Hematopoietic multipotent progenitor cell (in vitro differentiated cells): Measurements from ENCODE around the gene MEAF6. TPM values are rescaled to one million over a fixed set of nuclear protein-coding genes. Genes with fewer than 3 reads are reported as not detected.

Experiments
- DNase-seq, 3 donors: peaks; one replicate each; pipeline ENCODE4 v3.0.0-alpha.2; 2011 to 2015; ENCODE audit warnings: low read depth in 2 of 3, low spot score in 2 of 3
- total RNA-seq: library from RNA; depleted of rRNA; stranded (reverse); fragments of >200 nt; gene quantifications from one replicate; pipeline ENCODE4 v1.2.3, GENCODE V29; 2012

The MEAF6 gene
- total RNA-seq, 1 donor, result 31.0 TPM

DNA sequence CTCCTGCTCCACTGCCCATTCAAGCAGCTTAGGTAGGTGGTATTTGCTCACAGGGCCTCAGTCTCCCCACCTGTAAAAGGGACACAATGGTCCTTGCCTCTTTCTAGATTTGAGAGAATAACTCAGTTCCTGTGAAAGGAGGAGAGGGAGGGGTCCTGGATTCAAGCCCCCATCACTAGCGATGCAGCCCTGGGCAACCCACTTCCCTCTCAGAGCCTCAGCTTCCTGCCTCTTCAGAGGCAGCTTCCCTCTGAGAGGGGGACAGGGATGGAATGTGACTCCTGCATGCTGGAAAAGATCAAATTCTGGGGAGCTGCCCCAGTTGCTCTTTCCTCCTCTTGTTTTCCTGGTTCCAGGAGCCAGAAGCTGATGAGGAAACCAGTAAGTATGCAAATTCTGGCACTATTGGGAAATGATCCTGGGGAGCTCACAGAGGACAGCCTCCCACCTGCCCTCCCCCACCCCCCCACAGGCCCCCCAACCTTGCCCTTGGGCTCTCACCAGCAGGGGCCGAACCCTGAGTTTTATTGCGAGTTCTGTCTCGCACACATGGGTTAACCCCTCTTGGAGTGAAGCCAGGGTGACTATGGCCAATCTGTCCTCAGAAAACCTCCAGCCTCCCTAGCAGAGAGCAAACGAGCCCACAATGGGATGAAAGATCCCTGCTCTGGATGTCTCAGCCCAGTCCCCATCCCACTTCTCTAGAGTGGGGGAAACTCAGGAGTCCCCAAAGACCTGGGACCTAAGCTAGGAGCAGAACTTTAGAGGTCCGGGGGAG lies 28.5 kb downstream of the MEAF6 start:
- DNase-seq, result no peak

DNA sequence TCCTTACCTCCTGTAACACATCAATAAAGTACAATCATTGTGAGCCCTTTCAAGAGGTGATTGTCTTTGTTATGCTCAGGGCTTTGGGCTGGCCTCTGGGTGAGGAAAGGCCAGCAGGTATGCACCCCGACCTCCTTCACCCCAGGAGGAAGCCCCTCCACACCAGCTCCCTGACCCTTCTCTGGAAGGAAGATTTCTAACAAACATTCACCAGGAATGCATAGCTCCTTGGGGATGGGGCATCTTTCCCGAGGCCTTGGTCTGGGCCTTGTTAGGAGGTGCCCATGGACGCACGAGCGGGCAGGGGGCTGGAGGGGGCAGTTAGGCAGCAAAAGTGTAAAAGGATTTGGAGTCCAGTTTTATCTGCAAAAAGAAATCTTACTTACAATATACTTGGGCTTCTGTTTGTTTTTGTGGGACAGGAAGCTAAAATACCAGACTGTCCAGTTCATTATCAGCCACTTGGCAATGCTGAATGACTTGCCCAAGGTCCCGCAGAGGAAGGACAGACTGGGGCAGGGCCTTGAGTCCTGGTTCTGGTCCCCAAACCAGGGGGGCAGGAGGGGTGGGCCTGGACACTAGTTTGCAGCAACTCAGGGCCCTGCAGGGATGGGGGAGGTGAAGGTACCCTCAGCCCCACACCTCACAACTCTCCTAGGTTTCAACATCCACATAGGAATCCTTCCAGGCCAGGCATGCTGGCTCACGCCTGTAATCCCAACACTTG lies 30.1 kb downstream of the MEAF6 start:
- no peak for DNase-seq

DNA sequence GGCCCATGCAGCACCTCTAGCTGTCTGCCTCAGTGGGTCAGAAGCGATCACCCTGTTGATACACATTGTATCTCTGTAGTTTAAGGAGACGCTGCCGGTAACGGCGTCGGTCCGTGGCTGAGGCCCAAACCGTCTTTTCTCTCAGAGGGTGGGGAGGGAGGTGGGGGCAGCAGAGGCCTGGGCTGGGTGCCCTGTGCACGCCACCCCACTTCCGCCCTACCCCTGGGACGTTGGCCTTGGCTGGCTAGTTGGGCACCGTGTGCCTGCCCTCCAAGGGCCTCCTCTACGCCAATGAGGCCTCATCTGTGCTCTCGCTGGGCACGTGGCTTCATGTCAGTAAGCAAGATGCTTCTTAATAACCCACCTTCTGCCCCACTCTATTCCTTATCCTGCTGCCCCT lies 30.8 kb downstream of the MEAF6 start:
- DNase-seq, result no peak

DNA sequence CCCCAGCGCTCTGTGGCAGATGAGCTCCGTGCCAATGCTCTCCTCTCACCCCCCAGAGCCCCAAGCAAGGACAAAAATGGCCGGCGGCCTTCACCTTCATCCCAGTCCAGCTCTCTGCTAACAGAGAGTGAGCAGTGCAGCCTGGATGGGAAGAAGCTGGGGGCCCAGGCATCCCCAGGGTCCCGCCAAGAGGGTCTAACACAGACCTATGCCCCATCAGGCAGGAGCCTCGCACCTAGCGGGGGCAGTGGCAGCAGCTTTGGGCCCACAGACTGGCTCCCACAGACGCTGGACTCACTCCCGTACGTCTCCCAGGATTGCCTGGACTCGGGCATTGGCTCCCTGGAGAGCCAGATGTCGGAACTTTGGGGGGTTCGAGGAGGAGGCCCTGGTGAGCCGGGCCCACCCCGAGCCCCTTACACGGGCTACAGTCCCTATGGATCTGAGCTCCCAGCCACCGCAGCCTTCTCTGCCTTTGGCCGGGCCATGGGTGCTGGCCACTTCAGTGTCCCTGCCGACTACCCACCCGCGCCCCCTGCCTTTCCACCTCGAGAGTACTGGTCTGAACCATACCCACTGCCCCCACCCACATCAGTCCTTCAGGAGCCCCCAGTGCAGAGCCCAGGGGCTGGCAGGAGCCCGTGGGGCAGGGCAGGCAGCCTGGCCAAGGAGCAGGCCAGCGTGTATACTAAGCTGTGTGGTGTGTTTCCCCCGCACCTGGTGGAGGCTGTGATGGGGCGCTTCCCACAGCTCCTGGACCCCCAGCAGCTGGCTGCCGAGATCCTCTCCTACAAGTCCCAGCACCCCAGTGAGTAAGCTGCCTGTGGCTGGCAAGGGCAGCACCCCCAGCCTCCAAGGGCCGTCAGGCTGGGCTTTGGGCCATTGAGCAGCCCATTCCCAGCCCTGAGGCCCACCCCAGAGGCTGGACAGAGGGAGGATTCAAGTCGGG lies 31.5 kb downstream of the MEAF6 start:
- no peak for DNase-seq

DNA sequence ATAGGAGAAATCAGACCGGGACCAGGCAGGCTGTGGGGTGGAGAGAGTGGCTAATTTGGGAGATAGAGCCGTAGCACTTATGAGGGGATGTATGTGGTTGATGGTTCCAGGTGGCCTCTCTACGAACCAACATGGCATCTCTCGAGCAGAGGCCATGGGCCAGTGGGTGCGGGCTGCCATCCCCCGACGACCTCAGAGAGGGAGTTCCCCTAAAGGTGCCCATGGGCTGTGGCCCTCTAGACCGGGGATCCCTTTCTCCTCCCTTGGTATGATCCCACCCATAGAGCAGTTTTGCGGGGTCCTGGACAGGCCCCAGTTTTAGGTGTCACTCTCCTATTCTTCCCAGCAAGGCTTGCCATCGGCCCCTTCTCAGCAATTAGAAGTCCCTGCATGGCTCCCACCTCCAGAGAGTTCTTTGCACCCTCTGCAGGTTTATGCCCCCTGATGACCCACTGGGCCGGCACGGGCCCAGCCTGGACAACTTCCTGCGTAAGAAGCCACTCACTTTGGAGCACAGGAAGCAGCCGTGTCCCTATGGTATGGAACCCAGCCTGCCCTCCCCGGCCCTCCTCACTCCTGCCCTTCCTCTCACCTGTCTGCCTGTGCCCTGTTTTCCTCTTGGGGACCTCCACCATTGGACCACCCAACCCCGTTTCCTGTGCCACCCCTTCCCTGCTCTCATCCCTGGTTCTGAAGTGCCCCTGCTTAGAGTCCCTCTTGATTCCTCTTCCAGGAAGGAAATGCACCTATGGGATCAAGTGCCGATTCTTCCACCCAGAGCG lies 32.4 kb downstream of the MEAF6 start:
- no peak for DNase-seq

DNA sequence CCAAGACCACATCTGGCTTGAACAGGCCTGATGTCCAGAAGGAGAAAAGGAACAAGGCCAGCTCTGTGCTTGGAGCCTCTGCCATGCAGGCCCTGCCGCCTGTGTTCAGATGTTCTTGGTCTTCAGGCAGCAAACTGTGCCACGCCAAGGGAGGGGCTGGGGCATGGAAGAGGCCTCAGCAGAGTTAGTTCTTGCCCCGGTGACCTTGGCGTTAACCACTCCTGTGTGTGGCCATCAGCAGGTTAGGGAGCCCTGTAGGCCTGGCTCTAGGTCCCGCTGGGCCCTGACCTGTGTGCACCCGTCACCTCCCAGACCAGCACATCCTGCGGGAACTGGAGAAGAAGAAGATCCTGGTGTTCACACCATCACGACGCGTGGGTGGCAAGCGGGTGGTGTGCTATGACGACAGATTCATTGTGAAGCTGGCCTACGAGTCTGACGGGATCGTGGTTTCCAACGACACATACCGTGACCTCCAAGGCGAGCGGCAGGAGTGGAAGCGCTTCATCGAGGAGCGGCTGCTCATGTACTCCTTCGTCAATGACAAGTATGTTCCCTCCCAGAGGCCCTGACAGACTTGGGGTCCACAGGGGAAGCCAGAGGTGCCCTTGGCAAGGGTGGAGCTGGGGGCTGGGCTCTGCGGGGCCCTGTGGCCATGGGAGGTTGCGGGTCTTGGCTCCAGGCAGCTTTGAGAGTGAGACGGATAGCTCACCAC lies 33.1 kb downstream of the MEAF6 start:
- no peak for DNase-seq

DNA sequence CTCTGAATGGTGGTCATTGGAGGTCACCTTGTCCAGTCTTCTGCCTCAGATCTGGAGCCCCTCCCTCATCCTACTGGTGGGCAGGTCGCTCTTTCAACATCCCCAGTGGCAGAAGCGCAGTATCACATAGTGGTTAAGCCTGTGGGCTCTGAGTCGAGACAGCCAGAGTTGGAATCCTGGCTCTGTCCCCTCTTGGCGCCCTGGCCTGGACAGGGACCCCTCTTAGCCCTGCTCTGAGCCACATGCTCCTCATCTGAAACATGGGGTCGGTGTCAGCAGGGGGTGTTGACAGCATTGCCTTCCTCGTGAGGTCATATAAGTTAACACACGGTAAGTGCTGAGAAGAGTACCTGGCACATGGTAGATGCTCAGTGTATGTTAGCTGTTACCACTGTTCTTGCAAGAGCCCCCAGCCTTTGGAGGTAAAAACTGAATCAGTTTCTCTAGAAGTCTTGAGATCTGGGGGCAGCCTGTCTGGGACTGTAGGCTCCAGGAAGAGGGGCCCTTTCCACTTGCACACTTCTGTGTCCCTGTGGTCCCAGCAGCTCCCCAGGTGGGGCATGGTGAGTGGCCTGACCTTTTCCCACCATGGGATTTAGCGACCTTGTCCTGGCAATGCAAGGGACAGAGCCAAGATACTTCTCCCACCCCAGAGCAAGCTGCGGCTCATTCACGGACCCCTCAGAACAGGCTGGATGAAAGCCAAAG lies 33.8 kb downstream of the MEAF6 start:
- DNase-seq, result no peak

DNA sequence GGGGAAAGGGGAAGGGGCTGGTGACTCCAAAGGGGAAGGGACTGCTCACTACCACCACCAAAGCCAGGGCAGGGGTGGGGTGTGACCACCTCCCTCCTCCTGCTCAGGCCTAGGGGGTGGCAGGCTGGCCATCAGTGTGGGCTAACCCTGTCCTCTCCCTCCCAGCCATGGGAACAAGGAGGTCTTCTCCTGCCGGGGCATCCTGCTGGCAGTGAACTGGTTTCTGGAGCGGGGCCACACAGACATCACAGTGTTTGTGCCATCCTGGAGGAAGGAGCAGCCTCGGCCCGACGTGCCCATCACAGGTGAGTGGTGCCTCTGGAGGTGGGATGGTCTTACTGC lies 34.5 kb downstream of the MEAF6 start:
- DNase-seq, result no peak

DNA sequence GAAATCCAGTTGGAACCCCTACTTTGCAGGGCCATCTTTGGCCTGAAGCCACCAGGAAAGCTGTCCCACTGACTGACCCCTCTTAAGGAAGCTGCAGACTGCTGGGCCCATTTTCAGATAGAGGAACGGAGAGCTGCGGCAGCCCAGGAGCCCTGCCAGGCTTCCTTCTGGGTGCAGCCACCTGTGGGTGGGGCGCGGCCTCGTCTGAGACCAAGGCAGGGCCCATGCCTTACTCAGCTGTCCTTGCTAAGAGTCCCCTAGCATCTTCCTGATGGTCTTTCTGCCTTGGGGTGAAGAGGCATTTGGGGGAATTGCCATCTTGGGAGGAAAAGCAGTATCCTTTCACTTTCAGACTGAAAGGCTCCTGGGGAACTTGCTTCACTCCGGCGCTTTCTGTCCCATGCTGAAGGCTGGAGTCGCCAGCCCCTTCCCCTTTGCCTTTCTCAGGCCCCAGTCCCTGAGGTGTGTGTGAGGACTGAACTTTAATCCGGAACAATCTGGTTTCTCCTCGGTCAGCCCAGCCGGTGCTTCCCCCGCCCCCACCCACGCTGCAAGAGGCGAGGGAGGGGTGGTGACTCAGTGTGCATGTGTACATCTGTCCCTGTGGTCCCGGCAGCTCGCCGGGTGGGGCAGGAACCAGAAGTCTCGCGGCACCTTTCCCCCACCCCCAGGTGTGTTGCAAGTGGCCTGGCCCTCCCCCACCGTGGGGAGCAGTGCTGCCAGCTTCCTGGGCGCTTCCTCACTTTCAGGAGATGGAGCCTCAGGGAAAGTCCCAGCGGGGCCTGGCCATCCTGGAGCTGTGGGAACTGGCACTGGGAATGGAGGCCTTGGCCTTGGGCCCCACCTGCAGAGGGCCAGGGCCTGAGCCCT lies 35.1 kb downstream of the MEAF6 start:
- DNase-seq, result peak in 2 of 3 donors; percentile 82 to 86

DNA sequence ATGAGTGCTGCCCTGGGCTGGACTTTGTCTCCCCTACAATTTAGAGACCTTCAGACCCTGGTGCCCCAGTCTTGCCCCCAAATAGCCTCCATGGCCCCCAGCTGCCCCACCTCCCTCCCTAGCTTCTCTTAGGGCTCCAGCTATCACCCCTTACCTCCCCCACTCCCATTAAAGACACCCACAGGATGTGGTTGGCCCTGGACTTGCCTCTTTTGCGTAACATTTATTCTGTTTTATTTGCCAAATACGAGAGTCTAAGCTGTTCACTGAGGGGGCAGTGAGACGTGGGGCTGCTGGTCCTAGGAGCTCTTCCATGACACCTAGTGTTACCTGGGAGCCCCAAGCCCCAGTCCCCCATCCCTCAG lies 35.7 kb downstream of the MEAF6 start:
- no peak for DNase-seq

DNA sequence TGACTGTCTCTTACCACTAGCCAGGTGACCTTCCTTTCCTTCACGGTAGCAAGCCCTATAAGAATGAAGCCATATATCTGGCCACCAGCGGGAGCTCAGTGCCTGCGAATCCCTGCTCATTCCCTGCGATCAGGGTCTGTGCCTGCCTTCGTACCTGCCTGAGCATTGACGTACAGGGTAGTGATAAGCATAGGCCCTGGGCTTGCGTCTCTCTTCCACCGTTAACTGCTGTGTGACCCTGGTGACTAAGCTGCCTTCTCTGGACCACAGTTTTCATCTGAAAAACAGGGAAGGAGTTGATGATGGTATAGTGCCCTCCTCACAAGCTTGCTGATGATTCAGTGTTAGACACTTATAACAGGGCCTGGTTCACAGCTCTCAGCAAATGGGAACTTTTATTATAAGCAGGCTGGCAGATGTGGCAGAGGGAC lies 36.1 kb downstream of the MEAF6 start:
- DNase-seq, result no peak

DNA sequence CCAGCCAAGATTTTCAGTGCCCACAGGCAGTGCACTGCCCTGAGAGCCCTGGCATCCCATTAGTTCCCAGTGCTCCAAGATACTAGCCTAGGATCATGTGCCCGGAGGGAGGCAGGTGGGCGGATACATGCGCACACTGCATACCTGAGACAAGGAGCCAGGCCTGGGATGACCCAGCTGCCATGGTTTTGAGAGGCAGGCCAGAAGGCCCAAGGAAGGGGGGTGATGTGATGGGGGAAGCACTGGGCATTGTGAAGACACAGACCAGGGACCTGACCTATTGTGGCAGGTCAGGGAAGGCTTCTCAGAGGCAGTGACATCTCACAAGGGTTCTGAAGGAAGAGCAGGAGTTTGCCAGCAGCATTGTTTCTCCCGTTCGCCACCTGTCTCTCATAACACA lies 36.6 kb downstream of the MEAF6 start:
- DNase-seq, result no peak

DNA sequence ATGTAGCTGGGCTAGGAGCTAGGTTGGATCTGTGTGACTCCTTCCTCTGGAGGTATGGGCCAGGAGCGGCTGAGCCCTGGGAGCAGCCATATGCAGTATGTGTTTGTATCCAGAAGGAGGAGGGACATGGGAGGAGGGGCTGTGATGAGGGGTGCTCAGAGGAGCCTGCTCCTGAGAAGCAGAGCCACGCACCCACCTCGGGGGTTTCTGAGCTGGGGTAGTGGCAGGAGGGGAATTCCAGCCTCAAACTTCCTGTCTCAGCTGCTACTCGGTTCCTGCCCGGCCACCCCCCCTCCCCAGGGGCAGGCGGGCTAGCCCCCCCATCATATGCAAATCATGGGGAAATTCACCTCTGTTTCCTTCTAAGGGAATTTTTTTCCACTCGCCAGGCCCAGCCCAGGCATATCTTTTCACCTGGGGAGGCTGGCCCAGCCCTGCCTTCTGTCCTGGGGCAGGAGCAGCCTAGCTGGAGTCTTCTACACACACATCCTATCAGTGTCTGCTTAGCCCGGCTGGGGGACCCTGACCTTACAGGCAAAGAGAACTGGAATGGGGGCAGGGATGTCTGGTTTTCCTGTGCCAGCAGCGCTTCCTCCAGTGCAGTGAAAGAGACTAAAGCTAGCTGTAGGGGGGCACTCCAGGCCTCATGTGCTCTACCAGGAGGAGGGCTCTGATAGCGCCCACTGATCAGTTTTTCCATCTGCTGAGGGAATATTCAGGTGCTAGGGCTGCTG lies 37.2 kb downstream of the MEAF6 start:
- peak; percentile 65 to 87 (median 74) for DNase-seq

DNA sequence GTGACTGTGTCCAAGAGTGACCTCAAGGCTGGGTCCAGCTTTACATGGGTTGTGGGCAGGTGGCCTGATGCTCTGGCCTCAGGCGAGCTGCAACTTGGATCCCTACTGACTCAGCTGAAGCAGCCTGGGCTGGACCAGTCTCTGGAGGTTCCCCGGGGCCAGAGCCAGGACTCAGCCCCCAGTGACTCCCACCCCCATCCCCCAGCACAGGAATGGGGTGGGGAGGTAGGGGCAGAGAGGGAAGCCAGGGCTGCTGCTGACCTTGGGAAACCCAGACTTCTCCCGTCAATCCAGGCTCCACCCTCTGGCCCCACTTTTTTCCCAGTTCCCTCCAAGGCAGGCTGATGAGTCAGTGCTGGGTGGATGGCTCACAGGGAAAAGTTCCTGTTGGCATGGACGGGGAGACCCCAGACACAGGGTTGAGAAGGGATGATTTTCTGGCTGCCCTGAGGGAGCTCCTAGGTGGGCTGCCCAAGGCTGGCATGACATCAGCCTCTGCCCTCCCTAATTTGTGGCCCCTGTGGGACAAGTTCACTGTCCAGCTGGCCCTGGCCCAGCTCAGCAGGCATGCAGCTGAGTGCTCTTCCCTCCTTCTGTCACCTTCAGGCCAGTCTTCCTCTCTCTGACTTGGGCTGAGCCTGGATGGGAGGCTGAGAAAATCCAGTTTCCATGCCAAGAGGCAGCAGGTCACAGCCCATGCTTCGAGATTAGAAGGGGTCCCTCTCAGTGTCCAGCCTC lies 37.9 kb downstream of the MEAF6 start:
- DNase-seq, result no peak

DNA sequence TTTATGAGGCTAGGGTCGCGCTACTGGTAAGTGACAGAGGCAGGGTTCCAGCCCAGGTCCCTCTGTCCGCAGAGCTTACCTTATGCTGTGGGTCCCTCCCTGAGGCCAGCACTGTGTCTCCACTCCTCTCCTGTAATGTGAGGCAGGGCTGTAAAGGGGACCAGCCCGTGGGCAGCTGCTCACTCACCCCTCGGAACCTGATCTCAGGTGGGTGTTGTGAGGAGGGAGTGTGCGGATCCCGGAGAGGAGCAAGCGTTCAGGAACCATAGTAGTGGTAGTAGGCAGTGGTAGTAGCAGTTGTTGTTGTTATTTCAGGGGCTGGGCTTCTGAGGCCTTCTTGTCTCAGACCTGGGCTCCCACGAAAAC lies 38.5 kb downstream of the MEAF6 start:
- DNase-seq, result no peak

DNA sequence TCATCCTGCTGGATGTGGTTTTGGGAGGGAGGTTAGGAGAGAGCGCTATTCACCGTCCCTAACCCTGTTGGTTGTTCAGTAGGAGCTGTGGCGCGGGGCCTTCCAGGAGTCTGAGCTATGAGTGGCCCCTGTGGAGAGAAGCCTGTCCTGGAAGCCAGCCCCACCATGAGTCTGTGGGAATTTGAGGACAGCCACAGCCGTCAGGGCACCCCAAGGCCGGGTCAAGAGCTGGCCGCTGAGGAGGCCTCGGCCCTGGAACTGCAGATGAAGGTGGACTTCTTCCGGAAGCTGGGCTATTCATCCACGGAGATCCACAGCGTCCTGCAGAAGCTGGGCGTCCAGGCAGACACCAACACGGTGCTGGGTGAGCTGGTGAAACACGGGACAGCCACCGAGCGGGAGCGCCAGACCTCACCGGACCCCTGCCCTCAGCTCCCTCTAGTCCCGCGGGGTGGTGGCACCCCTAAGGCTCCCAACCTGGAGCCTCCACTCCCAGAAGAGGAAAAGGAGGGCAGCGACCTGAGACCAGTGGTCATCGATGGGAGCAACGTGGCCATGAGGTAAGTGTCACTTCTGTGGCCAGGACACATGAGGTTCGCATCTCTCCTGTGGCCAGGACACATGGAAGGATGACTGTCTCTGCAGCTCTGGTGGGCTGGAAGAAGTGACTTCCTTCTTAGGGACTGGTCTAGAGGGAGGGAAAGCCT lies 39.0 kb downstream of the MEAF6 start:
- DNase-seq, result no peak
